CD1c-positive myeloid dendritic cell (primary cell): ENCODE measurements around the gene MTMR10.

Experiments used
- DNase-seq: peaks from one replicate; pipeline ENCODE4 v3.0.0-alpha.2; 2016; ENCODE audit errors: extremely low spot score

Gene MTMR10

DNA sequence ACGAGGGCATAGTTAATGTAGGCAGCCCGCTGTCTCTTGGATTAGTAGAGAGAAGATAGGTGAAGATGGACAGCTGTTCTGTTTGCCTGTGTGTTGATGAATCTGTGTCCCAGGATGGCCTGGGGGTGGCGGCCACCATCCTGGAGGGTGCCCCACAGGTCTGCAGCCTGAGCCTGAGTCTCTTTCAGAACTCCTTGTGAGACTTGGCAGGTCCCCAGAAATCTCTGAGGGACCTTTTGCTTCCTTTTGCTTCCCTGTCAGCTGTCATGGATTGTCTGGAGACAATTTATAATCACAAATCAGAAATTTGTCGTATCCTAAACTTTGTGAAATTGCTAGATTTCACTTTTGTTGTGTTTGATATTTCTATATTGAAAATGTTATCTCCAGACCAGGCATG, 70.3 kb downstream of the MTMR10 start:
- DNase-seq, result no peak

DNA sequence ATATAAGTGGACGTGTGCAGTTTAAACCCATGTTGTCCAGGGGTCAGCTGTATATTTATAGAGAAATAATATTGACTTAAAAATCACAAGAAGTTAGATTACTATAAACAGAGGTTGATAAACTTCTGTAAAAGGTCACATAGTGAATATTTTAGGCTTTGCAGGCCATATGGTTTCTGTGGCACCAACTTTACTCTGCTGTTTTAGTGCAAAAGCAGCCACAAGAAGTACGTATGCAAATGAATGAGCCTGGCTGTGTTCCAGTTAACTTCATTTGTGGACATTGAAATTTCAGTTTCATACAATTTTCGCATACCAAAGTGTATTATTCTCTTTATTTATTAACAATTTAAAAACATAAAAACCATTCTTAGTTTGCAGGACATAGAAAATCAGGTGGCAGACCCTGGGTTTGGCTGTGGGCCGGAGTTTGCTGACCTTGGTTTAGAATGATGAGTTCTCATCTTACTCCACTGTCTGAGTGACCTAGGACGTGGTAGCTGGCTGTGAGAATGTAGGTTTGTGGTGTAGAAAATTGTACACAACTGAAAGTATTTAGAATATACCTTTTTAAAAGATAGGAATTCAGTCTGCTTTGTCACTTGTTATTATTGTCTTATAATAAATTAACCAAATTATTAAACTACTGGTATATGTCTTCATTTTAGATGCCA, 71.4 kb downstream of the MTMR10 start:
- DNase-seq, result no peak

DNA sequence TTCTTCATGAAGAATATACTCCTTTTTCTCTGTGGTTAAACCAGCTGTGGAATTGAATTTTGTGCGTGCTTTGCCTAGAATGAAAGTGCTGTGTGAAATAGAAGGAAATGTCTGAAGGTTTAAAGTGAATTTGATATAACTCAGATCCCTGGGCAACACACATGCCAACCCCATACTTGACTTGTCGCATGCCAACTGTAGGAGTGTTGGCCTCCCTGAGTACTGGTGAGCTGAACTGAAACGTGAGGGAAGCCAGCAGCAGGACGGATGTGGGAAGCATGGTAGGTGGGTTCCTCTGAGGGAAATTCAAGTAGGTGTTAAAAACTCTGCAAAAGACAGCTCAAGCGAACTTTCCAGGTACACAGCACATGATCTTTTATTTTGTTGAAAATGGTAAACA, 73.1 kb downstream of the MTMR10 start:
- no peak for DNase-seq

DNA sequence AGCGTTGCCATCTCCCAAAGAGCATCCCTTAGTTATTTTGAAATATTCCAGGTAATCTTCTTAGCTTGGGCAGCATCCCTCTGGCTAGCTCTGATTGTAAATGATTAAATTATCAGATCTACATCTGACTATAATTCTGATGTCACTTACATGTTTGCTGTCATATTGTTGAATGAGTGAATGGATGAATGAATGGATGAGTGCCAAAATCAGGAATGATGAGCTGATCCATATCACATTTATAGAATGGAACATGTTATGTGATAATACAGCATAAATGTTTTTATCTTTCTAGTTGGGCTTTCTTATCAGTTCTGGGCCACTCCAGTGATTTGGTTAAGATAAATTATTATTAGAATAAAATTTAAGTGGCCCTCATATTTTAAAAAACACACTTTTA, 73.8 kb downstream of the MTMR10 start:
- no peak for DNase-seq

DNA sequence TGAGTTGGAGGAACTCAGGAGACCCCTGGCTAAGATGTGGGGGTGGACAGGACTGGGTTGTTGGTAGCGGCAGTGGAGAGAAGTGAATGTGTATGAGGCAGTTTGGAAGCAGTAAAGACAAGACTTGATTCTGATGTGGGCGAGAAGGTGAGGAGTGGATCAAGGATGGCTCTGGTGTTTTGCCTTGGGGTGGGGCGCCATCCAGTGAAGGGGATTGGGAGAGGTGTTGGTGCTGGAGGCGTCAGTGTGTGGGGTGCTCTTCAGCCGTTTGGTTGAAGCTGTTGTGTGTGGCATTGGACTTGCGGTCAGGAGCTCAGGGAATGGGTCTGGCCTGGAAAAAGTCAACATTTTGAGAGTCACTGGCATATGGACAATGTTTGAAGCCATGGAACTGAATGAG, 74.4 kb downstream of the MTMR10 start:
- no peak for DNase-seq

DNA sequence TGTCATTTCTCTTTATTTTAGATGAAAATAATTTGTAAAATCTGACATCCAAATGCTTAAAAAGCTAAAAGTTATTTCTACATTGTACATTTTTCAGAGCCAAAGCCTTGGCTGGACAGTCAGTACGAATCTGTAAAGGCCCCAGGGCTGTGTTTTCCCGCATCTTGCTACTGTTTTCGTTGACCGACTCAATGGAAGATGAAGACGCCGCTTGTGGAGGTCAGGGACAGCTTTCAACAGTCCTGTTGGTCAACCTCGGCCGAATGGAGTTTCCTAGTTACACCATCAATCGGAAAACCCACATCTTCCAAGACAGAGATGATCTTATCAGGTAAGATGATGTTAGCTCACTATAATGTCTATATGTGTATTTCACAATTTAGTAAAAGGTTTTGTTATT, 77.7 kb downstream of the MTMR10 start:
- DNase-seq, result no peak

DNA sequence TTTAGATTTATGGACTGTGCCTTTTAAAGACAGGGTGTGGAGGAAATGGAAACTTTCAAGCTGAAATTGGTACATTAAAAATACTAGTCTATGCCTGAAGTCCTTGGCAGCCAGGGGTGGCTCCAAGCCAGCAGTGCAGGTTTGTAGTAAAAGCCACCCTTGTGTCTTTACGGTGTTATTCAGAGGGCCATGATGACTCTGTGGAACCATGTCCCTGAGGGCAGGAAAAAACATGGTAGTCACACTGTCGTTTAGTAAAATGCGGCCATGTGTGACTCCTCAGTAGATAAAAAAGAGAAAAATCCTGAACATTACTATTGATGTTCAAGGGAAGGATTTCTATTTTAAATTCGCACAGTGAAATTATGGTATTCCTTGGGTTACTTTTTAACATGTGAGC, 85.1 kb downstream of the MTMR10 start:
- no peak for DNase-seq

DNA sequence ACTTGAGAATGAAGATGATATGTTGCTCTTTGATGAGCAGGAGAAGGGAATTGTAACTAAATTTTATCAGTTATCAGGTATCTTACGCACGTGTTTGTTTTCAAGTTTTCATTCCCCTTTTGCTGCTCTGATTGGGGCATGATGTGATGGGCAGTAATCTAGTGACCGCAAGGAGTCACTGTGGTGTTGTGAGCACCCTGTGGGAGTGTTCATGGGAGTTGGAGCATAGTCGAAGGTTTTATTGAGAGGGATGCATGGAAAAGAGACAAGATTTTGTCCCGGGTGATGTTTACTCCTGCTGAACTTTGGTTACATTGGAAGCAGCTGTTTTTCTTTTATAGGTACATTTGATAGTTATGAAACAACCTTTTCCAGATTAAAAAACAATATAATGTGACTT, 85.6 kb downstream of the MTMR10 start:
- DNase-seq, result no peak

DNA sequence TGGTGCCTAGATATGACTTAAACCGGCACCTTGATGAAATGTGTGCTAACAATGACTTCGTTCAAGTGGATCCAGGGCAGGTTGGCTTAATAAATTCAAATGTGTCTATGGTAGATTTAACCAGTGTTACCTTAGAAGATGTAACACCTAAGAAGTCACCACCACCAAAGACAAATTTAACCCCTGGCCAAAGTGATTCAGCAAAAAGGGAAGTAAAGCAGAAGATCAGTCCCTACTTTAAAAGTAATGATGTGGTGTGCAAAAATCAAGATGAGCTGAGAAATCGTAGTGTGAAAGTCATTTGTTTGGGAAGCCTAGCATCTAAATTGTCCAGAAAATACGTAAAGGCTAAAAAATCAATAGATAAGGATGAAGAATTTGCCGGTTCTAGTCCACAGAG, 86.6 kb downstream of the MTMR10 start:
- DNase-seq, result no peak

DNA sequence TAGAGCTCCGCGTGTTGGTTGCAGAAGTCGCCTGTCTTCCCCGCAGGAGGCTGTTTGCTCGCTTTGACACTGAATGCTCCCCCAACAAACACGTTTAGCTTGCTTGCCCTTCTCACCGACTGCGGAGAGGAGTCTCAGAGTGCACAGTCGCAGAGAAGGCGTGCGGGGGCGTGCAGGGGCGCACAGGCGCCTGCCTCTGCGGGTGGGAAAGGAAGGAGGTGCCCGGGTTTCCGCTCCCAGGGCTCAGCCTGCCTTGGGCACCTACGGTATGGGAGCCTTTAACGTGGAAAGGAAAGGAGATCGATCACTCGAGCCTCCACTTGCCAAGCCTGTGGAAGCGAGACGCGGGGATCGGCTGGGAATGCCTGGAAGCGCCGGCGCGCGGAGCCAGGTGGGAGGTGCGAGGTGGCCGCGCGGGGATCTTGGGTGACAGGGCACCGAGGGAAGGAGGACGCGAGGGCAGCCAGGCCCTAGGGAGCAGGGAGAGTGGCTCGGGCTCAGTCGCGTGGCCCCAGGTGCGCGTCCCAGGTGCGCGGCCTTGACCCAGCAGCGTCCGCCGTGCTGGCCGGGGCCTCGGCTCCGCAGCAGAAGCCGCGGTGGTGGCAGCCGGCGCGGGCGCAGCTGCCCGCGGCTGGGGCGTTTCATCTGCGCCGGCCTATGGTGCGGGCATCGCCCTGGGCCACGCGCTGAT, 87.8 kb downstream of the MTMR10 start, which contains the start of gene FAN1:
Gene FAN1, plus strand, starts transcription at position 419 of the 691 bp plus-strand sequence. CDS start 749 bp downstream, outside the sequence.
- peak; percentile 81 for DNase-seq

DNA sequence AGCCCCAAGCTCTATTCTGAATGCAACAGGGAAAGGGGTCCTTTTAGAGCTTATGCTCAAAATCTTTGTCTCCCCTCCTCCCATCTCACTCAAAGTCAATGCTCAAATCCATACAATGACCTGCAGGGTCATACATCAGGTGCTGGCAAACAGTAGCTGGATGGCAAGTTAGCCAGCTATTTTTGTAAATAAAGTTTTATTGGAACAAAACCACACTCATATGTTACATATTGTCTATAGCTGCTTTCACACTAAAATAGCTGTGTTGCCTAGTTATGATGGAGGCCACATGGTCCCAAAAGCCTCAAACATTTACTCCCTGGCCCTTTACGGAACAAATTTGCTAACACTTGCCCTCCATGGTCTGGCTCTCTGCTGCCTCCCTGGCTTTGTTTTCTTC, 89.5 kb downstream of the MTMR10 start:
- DNase-seq, result no peak

DNA sequence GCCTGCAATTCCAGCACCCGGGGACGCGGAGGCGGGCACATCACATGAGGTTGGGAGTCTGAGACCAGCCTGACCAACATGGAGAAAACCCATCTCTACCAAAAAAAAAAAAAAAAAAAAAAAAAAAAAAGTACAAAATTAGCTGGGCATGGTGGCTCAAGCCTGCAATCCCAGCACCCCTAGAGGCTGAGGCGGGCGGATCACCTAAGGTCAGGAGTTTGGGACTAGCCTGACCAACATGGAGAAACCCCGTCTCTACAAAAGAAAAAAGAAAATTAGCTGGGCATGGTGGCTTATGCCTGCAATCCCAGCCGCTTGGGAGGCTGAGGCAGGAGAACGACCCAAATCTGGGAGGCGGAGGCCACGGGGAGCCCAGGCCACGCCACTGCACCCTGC, 95.2 kb downstream of the MTMR10 start:
- DNase-seq, result no peak

DNA sequence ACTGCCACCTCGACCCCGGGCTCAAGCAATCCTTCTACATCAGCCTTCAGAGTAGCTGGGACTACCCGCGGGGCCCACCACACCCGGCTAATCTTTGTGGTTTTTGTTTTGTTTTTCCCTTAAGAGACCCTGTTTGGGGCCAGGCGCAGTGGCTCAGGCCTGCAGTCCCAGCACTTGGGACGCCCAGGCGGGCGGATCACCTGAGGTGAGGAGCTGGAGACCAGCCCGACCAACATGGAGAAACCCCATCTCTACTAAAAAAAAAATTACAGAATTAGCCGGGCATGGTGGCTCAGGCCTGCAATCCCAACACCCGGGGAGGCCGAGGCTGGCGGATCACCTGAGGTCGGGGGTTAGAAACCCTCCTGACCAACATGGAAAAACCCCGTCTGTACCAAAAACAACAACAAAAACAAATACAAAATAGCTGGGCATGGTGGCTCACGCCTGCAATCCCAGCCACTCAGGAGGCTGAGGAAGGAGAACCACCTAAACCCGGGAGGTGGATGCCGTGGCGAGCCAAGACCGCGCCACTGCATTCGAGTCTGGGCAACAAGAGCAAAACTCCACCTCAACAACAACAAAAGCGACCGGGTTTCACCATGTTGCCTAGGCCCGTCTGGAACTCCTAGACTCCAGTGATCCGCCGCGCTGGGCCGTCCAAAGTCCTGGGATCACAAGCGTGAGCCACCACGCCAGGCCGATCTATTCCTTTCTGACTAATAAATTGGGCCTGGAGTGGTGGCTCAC, 95.8 kb downstream of the MTMR10 start:
- DNase-seq, result no peak

DNA sequence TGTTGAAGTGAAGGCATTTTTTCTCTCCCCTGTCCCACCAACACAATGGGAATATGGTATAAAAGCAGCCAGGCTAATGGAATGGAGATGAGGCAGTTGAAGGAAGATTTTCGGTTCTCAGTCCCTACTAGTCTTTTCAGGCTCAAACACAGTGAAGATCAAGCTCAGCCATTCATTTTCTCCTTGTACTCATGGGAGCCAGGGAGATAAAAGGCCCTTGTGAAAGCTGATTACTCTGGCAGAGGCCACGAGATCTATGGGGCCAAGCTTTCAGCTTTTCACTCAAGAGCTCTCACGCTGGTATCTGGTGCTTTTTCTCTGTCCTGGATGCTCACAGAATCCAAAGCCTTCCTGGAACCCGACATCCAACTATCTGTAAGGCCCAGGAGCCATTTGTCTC, 102.2 kb downstream of the MTMR10 start:
- DNase-seq, result no peak
